AG09309 (cell line): ENCODE measurements around the gene CEP112.

Source experiments
- DNase-seq: peaks from one replicate; pipeline ENCODE4 v3.0.0-alpha.2; 2010; ENCODE audit warnings: low read depth
- H3K4me3 ChIP-seq: 2 replicates; pipeline ENCODE4 v1.5.1; 2011; ENCODE audit warnings: mild to moderate bottlenecking, low read depth, low read length, moderate library complexity; ENCODE audit not compliant: control insufficient read depth
- TF ChIP-seq, protein P1 (sequence below): IDR thresholded peaks from 2 replicates; pipeline ENCODE4 v1.5.1; 2011; ENCODE audit warnings: mild to moderate bottlenecking, low read depth, low read length, inconsistent platforms; ENCODE audit not compliant: insufficient read depth, control insufficient read depth; ENCODE audit errors: missing control alignments

Gene CEP112

DNA sequence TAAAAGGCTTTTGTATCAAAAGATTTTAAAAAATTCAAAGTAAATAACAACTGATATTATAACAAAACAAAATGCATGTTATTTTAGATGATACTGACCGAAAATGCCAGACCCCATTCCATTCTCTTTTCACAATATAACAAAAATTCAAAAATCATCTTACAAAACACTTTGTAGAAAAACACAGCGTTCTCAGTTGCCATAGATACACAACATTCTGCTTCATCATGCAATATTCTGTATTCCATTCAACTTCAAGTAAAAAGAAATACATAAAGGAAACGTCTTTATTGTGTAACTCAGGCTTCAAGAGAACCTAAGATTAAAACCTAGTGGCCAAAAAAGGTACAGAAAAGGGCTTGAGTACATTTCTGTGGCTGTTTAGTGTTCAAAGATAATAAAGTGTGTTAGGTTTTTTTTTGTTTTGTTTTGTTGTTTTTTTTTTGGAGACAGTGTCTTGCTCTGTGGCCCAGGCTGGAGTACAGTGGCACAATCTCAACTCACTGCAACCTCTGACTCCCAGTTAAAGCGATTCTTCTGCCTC lies 250.5 kb downstream of the CEP112 start:
- TF ChIP-seq, protein P1, sequence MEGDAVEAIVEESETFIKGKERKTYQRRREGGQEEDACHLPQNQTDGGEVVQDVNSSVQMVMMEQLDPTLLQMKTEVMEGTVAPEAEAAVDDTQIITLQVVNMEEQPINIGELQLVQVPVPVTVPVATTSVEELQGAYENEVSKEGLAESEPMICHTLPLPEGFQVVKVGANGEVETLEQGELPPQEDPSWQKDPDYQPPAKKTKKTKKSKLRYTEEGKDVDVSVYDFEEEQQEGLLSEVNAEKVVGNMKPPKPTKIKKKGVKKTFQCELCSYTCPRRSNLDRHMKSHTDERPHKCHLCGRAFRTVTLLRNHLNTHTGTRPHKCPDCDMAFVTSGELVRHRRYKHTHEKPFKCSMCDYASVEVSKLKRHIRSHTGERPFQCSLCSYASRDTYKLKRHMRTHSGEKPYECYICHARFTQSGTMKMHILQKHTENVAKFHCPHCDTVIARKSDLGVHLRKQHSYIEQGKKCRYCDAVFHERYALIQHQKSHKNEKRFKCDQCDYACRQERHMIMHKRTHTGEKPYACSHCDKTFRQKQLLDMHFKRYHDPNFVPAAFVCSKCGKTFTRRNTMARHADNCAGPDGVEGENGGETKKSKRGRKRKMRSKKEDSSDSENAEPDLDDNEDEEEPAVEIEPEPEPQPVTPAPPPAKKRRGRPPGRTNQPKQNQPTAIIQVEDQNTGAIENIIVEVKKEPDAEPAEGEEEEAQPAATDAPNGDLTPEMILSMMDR = no peak
- no peak for DNase-seq
- no peak overlapping the region for H3K4me3 ChIP-seq

DNA sequence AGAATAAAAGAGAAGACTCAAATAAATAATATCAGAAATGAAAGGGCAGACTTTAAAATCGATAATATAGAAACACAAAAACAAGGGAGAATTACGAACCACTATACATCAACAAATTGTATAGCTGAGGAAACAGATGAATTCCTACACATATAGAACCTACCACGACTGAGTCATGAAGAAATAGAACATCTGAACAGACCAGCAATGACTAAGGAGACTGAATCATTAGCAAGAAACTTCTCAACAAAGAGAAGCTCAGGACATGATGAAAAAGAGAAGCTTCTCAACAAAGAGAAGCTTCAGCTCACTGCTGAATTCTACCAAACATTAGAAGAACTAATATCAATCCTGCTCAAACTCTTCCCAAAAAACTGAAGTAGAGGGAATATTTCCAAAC lies 255.9 kb downstream of the CEP112 start:
- TF ChIP-seq, protein P1 = no peak
- no peak overlapping the region for H3K4me3 ChIP-seq
- no peak for DNase-seq

DNA sequence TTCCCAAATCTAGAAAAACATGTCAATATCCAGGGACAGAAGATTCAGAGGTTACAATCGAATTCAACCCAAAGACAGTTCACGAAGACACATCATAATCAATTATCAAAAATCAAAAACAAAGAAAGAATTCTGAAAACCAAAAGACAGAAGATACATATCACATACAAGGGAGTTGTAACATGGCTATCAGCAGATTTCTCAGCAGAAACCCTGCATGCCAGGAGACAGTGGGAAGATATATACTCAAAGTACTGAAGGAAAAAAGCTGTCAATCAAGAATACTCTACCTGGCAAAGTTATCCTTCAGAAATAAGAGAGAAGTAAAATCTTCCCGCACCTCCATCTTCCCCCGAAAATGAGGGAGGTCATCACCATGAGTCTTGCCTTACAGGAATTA lies 258.6 kb downstream of the CEP112 start:
- no peak overlapping the region for H3K4me3 ChIP-seq
- DNase-seq = no peak
- TF ChIP-seq, protein P1 = no peak

DNA sequence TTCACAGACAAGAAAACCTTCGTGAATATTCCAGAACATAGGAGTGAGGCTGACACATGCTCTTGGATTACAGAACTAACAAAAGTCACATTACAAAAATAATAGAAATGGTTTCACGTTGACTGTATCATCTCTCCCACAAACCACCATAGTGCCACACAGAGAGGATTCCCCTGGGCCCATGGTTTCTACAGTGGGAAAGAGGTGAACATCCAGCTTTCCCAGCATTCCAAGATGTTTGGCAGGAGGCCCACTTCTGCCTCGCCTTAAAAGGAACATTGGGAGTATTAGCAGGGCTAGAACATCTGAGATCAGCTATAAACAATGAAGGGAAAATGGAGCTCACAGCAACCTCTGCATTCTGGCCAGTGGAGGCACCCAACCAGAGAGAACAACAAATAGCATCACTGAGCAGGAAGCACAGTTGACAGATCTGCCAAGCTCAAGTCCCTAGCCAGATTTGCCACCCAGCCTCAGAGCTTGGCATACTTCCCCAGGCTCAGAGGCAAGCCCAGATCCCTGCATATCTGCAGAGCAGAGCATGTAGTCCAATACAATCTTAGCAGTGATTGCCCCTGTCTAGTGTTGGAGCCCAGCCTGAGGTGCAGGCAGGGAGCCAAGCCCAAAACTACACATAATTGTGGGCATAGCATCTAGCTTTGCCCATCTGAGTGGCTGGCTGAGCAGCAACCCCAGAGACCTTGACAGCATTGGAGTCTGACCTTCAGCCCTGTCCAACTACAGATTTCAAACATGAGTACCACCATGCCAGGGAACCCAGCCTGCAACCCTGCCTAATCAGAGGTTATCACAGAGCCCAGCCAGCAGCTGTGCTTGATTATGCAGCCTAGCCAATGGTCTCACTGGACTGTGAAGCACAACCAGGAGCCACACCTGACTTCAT lies 260.4 kb downstream of the CEP112 start:
- DNase-seq = no peak
- H3K4me3 ChIP-seq = no peak overlapping the region
- TF ChIP-seq, protein P1 = no peak

DNA sequence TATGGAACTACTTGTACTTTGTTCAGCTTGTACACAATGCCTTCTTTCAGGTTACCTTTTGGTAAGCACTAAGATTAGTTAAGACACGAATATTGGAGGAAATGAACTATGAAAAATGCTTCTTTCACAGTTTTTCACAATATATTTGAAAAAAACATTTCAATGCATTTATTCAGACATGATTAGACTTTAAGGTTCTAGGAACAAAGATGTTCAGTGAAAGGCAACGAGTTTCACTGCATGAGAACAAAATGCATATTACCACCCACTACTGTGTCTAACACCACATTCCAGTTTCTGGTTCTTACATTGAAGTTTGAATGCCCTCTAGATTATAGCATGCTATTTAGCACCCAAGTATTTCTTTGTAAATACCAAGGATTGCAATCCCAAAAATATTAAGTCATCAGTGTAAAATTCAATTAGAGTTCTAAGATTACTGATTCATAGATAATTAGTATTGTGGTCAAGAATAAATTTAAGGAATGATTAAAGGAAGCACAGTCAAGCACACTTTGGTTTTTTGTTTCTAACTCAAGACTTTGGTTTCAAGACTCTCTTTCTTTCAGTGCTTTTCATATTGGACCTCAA lies 261.7 kb downstream of the CEP112 start:
- no peak for DNase-seq
- TF ChIP-seq, protein P1 = no peak
- no peak overlapping the region for H3K4me3 ChIP-seq

DNA sequence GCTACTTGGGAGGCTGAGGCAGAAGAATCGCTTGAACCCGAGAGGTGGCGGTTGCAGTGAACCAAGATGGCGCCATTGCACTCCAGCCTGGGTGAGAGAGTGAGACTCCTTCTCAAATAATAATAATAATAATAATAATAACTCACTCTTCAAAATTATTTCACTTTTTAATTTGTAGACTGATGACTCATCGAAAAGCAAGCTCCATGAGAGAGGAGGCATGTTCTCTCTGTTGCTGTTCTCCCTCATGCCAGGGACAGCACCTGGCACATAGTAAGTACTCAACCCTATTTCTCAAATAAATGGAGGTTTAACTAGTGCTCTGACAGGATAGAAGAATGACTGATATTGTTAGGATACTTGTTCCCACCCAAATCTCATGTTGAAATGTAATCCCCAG lies 265.3 kb downstream of the CEP112 start:
- no peak overlapping the region for H3K4me3 ChIP-seq
- TF ChIP-seq, protein P1 = no peak
- DNase-seq = no peak
